ENCODE data around the gene DPP10.

GRCh38 chr2:115083225-115083624 lies 640.8 kb downstream of the DPP10 start:
- TF ChIP-seq POLR2A (IDR thresholded peaks at IDR 0.05) = no peak
- TF ChIP-seq, protein P1, sequence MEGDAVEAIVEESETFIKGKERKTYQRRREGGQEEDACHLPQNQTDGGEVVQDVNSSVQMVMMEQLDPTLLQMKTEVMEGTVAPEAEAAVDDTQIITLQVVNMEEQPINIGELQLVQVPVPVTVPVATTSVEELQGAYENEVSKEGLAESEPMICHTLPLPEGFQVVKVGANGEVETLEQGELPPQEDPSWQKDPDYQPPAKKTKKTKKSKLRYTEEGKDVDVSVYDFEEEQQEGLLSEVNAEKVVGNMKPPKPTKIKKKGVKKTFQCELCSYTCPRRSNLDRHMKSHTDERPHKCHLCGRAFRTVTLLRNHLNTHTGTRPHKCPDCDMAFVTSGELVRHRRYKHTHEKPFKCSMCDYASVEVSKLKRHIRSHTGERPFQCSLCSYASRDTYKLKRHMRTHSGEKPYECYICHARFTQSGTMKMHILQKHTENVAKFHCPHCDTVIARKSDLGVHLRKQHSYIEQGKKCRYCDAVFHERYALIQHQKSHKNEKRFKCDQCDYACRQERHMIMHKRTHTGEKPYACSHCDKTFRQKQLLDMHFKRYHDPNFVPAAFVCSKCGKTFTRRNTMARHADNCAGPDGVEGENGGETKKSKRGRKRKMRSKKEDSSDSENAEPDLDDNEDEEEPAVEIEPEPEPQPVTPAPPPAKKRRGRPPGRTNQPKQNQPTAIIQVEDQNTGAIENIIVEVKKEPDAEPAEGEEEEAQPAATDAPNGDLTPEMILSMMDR (IDR thresholded peaks at IDR 0.05) = no peak

Measured in esophagus squamous epithelium (tissue), 4 donors.